CD4-positive, alpha-beta T cell treated with Interleukin-6 for 4 hours (primary cell): Measurements from ENCODE around the gene EVX1.

Experiments
- DNase-seq: peaks from one replicate; pipeline ENCODE4 v3.0.0-alpha.2; 2020; ENCODE audit warnings: mixed read lengths

EVX1 gene

GRCh38 chr7:27242555-27243339 lies at the start of gene EVX1:
TSS of gene EVX1 (plus strand) at chr7:27242802. CDS start at chr7:27243031, 229 bp downstream.
- DNase-seq: no peak

GRCh38 chr7:27193335-27194001 lies 49.1 kb upstream of the EVX1 start:
- DNase-seq: no peak

GRCh38 chr7:27194002-27194352 lies 48.6 kb upstream of the EVX1 start:
- DNase-seq: no peak

- DNase-seq: no peak
Observed at GRCh38 chr7:27194686-27195379, 47.8 kb upstream of the EVX1 start.

- DNase-seq: peak; percentile 87
Observed at GRCh38 chr7:27196287-27196767, 46.3 kb upstream of the EVX1 start.

- no peak for DNase-seq
Observed at GRCh38 chr7:27197137-27198042, 45.2 kb upstream of the EVX1 start.

GRCh38 chr7:27198138-27198841 lies 44.3 kb upstream of the EVX1 start:
- DNase-seq: no peak

GRCh38 chr7:27198871-27199801 lies 43.5 kb upstream of the EVX1 start:
- DNase-seq: no peak

GRCh38 chr7:27199849-27200760 lies 42.5 kb upstream of the EVX1 start, which contains the start of gene HOXA13:
TSS of gene HOXA13 (minus strand) at chr7:27200091. CDS start at chr7:27200077, 14 bp downstream.
- peak; percentile 48 for DNase-seq

- no peak for DNase-seq
Observed at GRCh38 chr7:27200761-27201579, 41.6 kb upstream of the EVX1 start.

GRCh38 chr7:27201580-27202017 lies 41.0 kb upstream of the EVX1 start:
- DNase-seq: no peak

GRCh38 chr7:27202018-27202861 lies 40.4 kb upstream of the EVX1 start:
- no peak for DNase-seq

- no peak for DNase-seq
Observed at GRCh38 chr7:27202862-27203134, 39.8 kb upstream of the EVX1 start.

- no peak for DNase-seq
Observed at GRCh38 chr7:27203365-27203953, 39.1 kb upstream of the EVX1 start.

- DNase-seq: no peak
Observed at GRCh38 chr7:27203964-27204594, 38.5 kb upstream of the EVX1 start.

- DNase-seq: no peak
Observed at GRCh38 chr7:27204851-27205322, 37.7 kb upstream of the EVX1 start.
